Panc1 (cell line): Measurements from ENCODE around the gene ADAMTS19. TPM values are rescaled to one million over a fixed set of nuclear protein-coding genes. Genes with fewer than 3 reads are reported as not detected.

Source experiments
- ATAC-seq: fragments of 200-7000 bp; cut with Tn5 transposase; 2 replicates; pipeline ENCODE4 v1.9.1; 2020; ENCODE audit warnings: mild to moderate bottlenecking, moderate library complexity
- BruUV-seq: library from RNA; stranded (reverse); fragments of 400-500 nt; replicated peaks from 2 replicates; lab custom pipeline; 2021; lab: Mats Ljungman, UMichigan
- CTCF ChIA-PET: fragments of 300-600 bp; sonication (Branson Sonifier 250); formaldehyde crosslinking; loops from one replicate; lab custom pipeline; 2022; ENCODE audit warnings: antibody characterized with exemption; lab: Charles Lee
- POLR2A ChIA-PET: fragments of 300-600 bp; sonication (Branson Sonifier 250); formaldehyde crosslinking; loops from one replicate; lab custom pipeline; 2022; ENCODE audit warnings: antibody characterized with exemption; lab: Charles Lee
- DNase-seq: peaks from one replicate; pipeline ENCODE4 v3.0.0-alpha.2; 2010; ENCODE audit warnings: low read depth, low spot score
- H3K27ac ChIP-seq: 2 replicates; pipeline ENCODE4 v1.5.1; 2011; ENCODE audit warnings: mild to moderate bottlenecking, low read length, inconsistent platforms
- H3K27me3 ChIP-seq: fragments of 200-500 bp; sonication (Bioruptor generic); 2 replicates; pipeline ENCODE4 v1.6.0; 2014; ENCODE audit warnings: low read length, inconsistent platforms; ENCODE audit not compliant: control insufficient read depth, insufficient read depth
- H3K36me3 ChIP-seq: fragments of 200-500 bp; sonication (Bioruptor generic); 2 replicates; pipeline ENCODE4 v1.5.1; 2014; ENCODE audit warnings: inconsistent platforms, mild to moderate bottlenecking, low read length, moderate library complexity; ENCODE audit not compliant: control insufficient read depth, insufficient read depth
- H3K4me1 ChIP-seq: 2 replicates; pipeline ENCODE4 v1.5.1; 2011; ENCODE audit warnings: inconsistent platforms, mild to moderate bottlenecking, low read length, moderate library complexity; ENCODE audit not compliant: control insufficient read depth, insufficient read depth
- H3K4me3 ChIP-seq, 2 experiments: 2 replicates each; pipeline ENCODE4 v1.5.1; 2011 to 2012; ENCODE audit warnings: low read depth in 2 of 2, low read length in 2 of 2, mild to moderate bottlenecking in 2 of 2, inconsistent platforms in 1 of 2, moderate library complexity in 1 of 2
- H3K9me3 ChIP-seq: fragments of 200-500 bp; sonication (Bioruptor generic); 2 replicates; pipeline ENCODE4 v1.5.1; 2014; ENCODE audit warnings: low read depth, mild to moderate bottlenecking, inconsistent platforms, low read length, moderate library complexity; ENCODE audit not compliant: control insufficient read depth, insufficient read depth
- POLR2AphosphoS5 ChIP-seq: IDR thresholded peaks from 2 replicates; pipeline ENCODE4 v1.6.1; 2012; ENCODE audit warnings: mild to moderate bottlenecking, low read depth, low read length, moderate library complexity
- REST ChIP-seq, 2 experiments: IDR thresholded peaks; 2 replicates each; pipeline ENCODE4 v1.6.1; 2011 to 2012; ENCODE audit warnings: low read depth in 2 of 2, control low read depth in 1 of 2, low read length in 1 of 2, mild to moderate bottlenecking in 1 of 2, moderate library complexity in 1 of 2; ENCODE audit not compliant: insufficient read depth in 1 of 2
- SIN3A ChIP-seq: IDR thresholded peaks from 2 replicates; pipeline ENCODE4 v1.6.1; 2012; ENCODE audit warnings: low read depth, mild to moderate bottlenecking, low read length, moderate library complexity, borderline replicate concordance; ENCODE audit not compliant: insufficient read depth
- TCF7L2 ChIP-seq: IDR thresholded peaks from 2 replicates; pipeline ENCODE4 v1.6.1; 2011; ENCODE audit warnings: mild to moderate bottlenecking, low read depth, low read length, inconsistent platforms
- in situ Hi-C: cut with HindIII; loops from 2 replicates; pipeline ENCODE4 v1.10.0; 2016; ENCODE audit warnings: low sequenced_read_pairs, low pct_unique_long_range_greater_than_20kb
- intact Hi-C: fragments of 100-400 bp; cut with micrococcal nuclease; formaldehyde crosslinking; loops from one replicate; pipeline ENCODE4 v1.10.0; 2022; ENCODE audit not compliant: unreplicated experiment
- total RNA-seq: library from RNA; stranded (reverse); gene quantifications from one replicate; pipeline ENCODE4 v1.2.1, GENCODE V29; 2021; ENCODE audit not compliant: unreplicated experiment
- TF ChIP-seq, protein P1 (sequence below): fragments of 450-650 bp; IDR thresholded peaks from 2 replicates; pipeline ENCODE4 v1.5.1; 2017; ENCODE audit warnings: mild to moderate bottlenecking

ADAMTS19 gene
- total RNA-seq, 1 experiment from 2014 or later = not detected

DNA sequence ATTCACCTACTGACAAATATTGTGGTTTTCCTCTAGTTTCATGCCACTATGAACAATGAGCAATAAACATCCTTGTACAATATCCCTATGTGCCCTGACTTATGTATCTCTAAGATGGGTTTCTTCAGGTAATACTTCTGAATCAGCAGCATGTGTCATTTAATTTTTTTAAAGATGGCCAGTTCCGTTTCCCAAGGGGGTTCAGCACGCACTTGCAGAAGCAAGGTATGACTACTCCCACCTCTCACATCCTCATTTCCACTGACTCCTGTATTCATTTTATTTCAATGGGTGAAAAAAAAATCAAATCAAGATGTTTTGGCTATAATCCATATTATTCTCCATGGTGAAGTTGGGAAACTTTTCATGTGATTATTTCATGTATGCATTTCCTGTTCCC is 14.7 kb upstream of the ADAMTS19 start:
- ChIA-PET POLR2A (no interaction called here), CTCF (no interaction called here)
- no TSS peak for BruUV-seq
- no peaks in the 10 kb centered on the region for H3K4me1 ChIP-seq
- no peak overlapping the region for H3K27ac ChIP-seq
- no peaks in the 10 kb centered on the region for H3K9me3 ChIP-seq
- TF ChIP-seq TCF7L2 = no peak
- no peak for TF ChIP-seq REST (IDR thresholded peaks at IDR 0.05; ENCODE audit: insufficient read depth in 1 of 2, low read depth in 2 of 2, low read length in 1 of 2)
- TF ChIP-seq POLR2AphosphoS5 = no peak
- TF ChIP-seq SIN3A = no peak
- TF ChIP-seq, protein P1, sequence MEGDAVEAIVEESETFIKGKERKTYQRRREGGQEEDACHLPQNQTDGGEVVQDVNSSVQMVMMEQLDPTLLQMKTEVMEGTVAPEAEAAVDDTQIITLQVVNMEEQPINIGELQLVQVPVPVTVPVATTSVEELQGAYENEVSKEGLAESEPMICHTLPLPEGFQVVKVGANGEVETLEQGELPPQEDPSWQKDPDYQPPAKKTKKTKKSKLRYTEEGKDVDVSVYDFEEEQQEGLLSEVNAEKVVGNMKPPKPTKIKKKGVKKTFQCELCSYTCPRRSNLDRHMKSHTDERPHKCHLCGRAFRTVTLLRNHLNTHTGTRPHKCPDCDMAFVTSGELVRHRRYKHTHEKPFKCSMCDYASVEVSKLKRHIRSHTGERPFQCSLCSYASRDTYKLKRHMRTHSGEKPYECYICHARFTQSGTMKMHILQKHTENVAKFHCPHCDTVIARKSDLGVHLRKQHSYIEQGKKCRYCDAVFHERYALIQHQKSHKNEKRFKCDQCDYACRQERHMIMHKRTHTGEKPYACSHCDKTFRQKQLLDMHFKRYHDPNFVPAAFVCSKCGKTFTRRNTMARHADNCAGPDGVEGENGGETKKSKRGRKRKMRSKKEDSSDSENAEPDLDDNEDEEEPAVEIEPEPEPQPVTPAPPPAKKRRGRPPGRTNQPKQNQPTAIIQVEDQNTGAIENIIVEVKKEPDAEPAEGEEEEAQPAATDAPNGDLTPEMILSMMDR = no peak
- H3K36me3 ChIP-seq = no peaks in the 10 kb centered on the region
- DNase-seq (no peak), ATAC-seq (no peak)
- H3K4me3 ChIP-seq = no peak overlapping the region
- intact Hi-C loops = no loop called here
- H3K27me3 ChIP-seq = no peaks in the 10 kb centered on the region
- in situ Hi-C loops = no loop called here

GRCh38 chr5:129447968-129448367 is 12.1 kb upstream of the ADAMTS19 start:
- in situ Hi-C loops = no loop called here
- Histone ChIP-seq H3K4me1 (no peaks in the 10 kb centered on the region), H3K4me3 (no peak overlapping the region), H3K36me3 (no peaks in the 10 kb centered on the region), H3K27ac (no peak overlapping the region), H3K27me3 (no peaks in the 10 kb centered on the region), H3K9me3 (no peaks in the 10 kb centered on the region)
- intact Hi-C loops = no loop called here
- no peak for TF ChIP-seq POLR2AphosphoS5
- TF ChIP-seq SIN3A = no peak
- TF ChIP-seq TCF7L2 = no peak
- TF ChIP-seq REST (IDR thresholded peaks at IDR 0.05; ENCODE audit: insufficient read depth in 1 of 2, low read depth in 2 of 2, low read length in 1 of 2) = no peak
- TF ChIP-seq, protein P1 = no peak
- ChIA-PET POLR2A (no interaction called here), CTCF (no interaction called here)
- BruUV-seq = no TSS peak
- DNase-seq = no peak
- ATAC-seq = no peak
